Endothelial cell of umbilical vein (primary cell): ENCODE results near the gene LUZP4. TPM values are rescaled to one million over a fixed set of nuclear protein-coding genes. Genes with fewer than 3 reads are reported as not detected.

Experiments
- BruUV-seq: library from RNA; stranded (reverse); fragments of 400-500 nt; replicated peaks from 2 replicates; lab custom pipeline; 2021; lab: Mats Ljungman, UMichigan
- CTCF ChIA-PET: fragments of 300-600, 350-600 bp; sonication (Branson Sonifier 250); formaldehyde crosslinking; loops from one replicate; lab custom pipeline; 2021; ENCODE audit warnings: antibody characterized with exemption, inconsistent platforms; lab: Charles Lee
- POLR2A ChIA-PET: fragments of 300-600, 350-600 bp; sonication (Branson Sonifier 250); formaldehyde crosslinking; loops from one replicate; lab custom pipeline; 2021; ENCODE audit warnings: antibody characterized with exemption, inconsistent platforms; lab: Charles Lee
- DNase-seq: peaks from one replicate; pipeline ENCODE4 v3.0.0-alpha.2; 2011; ENCODE audit warnings: low read depth, low spot score
- FAIRE-seq: peaks from 2 replicates; lab custom pipeline; 2011; peaks lifted over from hg19 to GRCh38; lab: Jason Lieb, UNC
- H2AFZ ChIP-seq: 2 replicates; pipeline ENCODE4 v1.6.0; 2012; ENCODE audit warnings: low read depth, low read length, control low read depth, inconsistent platforms
- H3K27ac ChIP-seq: 2 replicates; pipeline ENCODE4 v1.5.1; 2011; ENCODE audit warnings: low read depth, mild to moderate bottlenecking, control low read depth, low read length, moderate library complexity; ENCODE audit not compliant: insufficient read depth
- H3K27me3 ChIP-seq, 2 experiments: 2 replicates each; pipeline versions ENCODE4 v1.6.0 to v1.6.1; 2011; ENCODE audit warnings: low read length in 2 of 2, mixed read lengths in 1 of 2; ENCODE audit not compliant: control insufficient read depth in 2 of 2, insufficient read depth in 2 of 2
- H3K36me3 ChIP-seq, 2 experiments: 2 replicates in 1 of 2; 3 replicates in 1 of 2; pipeline ENCODE4 v1.5.1; 2011; ENCODE audit warnings: low read length in 2 of 2, mild to moderate bottlenecking in 1 of 2, moderate library complexity in 1 of 2; ENCODE audit not compliant: control insufficient read depth in 2 of 2, insufficient read depth in 2 of 2; ENCODE audit errors: extremely low read depth in 1 of 2
- H3K4me1 ChIP-seq: 3 replicates; pipeline ENCODE4 v1.5.1; 2011; ENCODE audit warnings: mild to moderate bottlenecking, low read length; ENCODE audit not compliant: control insufficient read depth, insufficient read depth; ENCODE audit errors: extremely low read depth
- H3K4me2 ChIP-seq: 2 replicates; pipeline ENCODE4 v1.6.1; 2011; ENCODE audit warnings: low read length, control low read depth, mixed read lengths; ENCODE audit not compliant: insufficient read depth
- H3K4me3 ChIP-seq, 3 experiments: fragments of 200-600 bp in 1 of 3; sonication (generic), shearing (Covaris generic) in 1 of 3; replicated peaks in 1 of 3; 2 replicates each; pipeline ENCODE4 v1.5.1; 2011 to 2016; ENCODE audit warnings: control low read depth in 3 of 3, low read length in 3 of 3, mild to moderate bottlenecking in 2 of 3, inconsistent platforms in 1 of 3, low read depth in 1 of 3, moderate library complexity in 1 of 3; ENCODE audit not compliant: insufficient read depth in 1 of 3
- H3K79me2 ChIP-seq: 2 replicates; pipeline ENCODE4 v1.6.0; 2012; ENCODE audit warnings: low read length, inconsistent platforms; ENCODE audit not compliant: control insufficient read depth, insufficient read depth
- H3K9ac ChIP-seq: replicated peaks from 2 replicates; pipeline ENCODE3; 2011; ENCODE audit warnings: low read length, control low read depth; ENCODE audit not compliant: insufficient read depth; ENCODE audit errors: extremely low read depth
- H3K9me1 ChIP-seq: replicated peaks from 3 replicates; pipeline ENCODE4 v1.6.0; 2011; ENCODE audit warnings: mild to moderate bottlenecking, low read length; ENCODE audit not compliant: control insufficient read depth, insufficient read depth; ENCODE audit errors: extremely low read depth
- H3K9me3 ChIP-seq: replicated peaks from 2 replicates; pipeline ENCODE4 v1.5.1; 2012; ENCODE audit warnings: low read length, inconsistent platforms; ENCODE audit not compliant: control insufficient read depth, insufficient read depth
- H4K20me1 ChIP-seq: replicated peaks from 2 replicates; pipeline ENCODE3; 2011; ENCODE audit warnings: mild to moderate bottlenecking, low read length; ENCODE audit not compliant: control insufficient read depth, insufficient read depth; ENCODE audit errors: extremely low read depth
- EZH2 ChIP-seq: IDR thresholded peaks from 2 replicates; pipeline ENCODE4 v1.6.1; 2012; ENCODE audit warnings: borderline replicate concordance, low read depth, mild to moderate bottlenecking, moderate library complexity, low read length, inconsistent platforms; ENCODE audit not compliant: severe bottlenecking
- FOS ChIP-seq: IDR thresholded peaks from 2 replicates; pipeline ENCODE4 v1.6.1; 2011; ENCODE audit warnings: mild to moderate bottlenecking, low read length, moderate library complexity, borderline replicate concordance; ENCODE audit not compliant: insufficient read depth
- GATA2 ChIP-seq: IDR thresholded peaks from 2 replicates; pipeline ENCODE4 v1.7.0; 2011; ENCODE audit warnings: low read depth, mild to moderate bottlenecking, moderate library complexity, mixed read lengths, low read length; ENCODE audit not compliant: insufficient read length, insufficient read depth
- JUN ChIP-seq: IDR thresholded peaks from 2 replicates; pipeline ENCODE4 v1.6.1; 2011; ENCODE audit warnings: borderline replicate concordance, low read depth; ENCODE audit not compliant: insufficient read length, insufficient read depth
- MYC ChIP-seq: IDR thresholded peaks from one replicate; pipeline ENCODE4 v1.6.1; 2011; ENCODE audit warnings: mild to moderate bottlenecking, low read depth, low read length
- POLR2A ChIP-seq: IDR thresholded peaks from 2 replicates; pipeline ENCODE4 v1.6.1; 2012; ENCODE audit warnings: low read depth, mild to moderate bottlenecking, control low read depth, low read length
- POLR2AphosphoS5 ChIP-seq: IDR thresholded peaks from 2 replicates; pipeline ENCODE4 v1.6.1; 2012; ENCODE audit warnings: low read depth, mild to moderate bottlenecking, control low read depth, low read length, moderate library complexity; ENCODE audit not compliant: insufficient read depth
- dilution Hi-C: fragments of 300-500 bp; cut with MboI; formaldehyde crosslinking; loops from one replicate; pipeline ENCODE4 v1.15.0; 2019; ENCODE audit warnings: low sequenced_read_pairs; ENCODE audit not compliant: extremely low pct_ligation_motif_present
- intact Hi-C: fragments of 100-400 bp; cut with micrococcal nuclease; formaldehyde crosslinking; loops from one replicate; pipeline ENCODE4 v1.10.0; 2022
- polyA plus RNA-seq, 4 experiments: library from polyadenylated mRNA; depleted of rRNA in 3 of 4; stranded (reverse) in 3 of 4; unstranded in 1 of 4; fragments of >200 nt; gene quantifications; 2 replicates each; pipeline versions ENCODE4 v1.2.1 to v1.2.3, GENCODE V29; 2011 to 2012; ENCODE audit warnings: missing spikeins in 1 of 4
- total RNA-seq: library from RNA; stranded (reverse); gene quantifications from 2 replicates; pipeline ENCODE4 v1.2.3, GENCODE V29; 2021
- TF ChIP-seq, protein P1 (sequence below): IDR thresholded peaks from 2 replicates; pipeline ENCODE4 v1.6.1; 2011; ENCODE audit not compliant: insufficient read depth, insufficient read length
- TF ChIP-seq, protein P2 (sequence below), 2 donors: IDR thresholded peaks; 1 replicate in 1 of 2; 2 replicates in 1 of 2; pipeline ENCODE4 v1.5.1; 2011; ENCODE audit warnings: low read length in 2 of 2, mild to moderate bottlenecking in 2 of 2, moderate library complexity in 2 of 2, control low read depth in 1 of 2, inconsistent platforms in 1 of 2, low read depth in 1 of 2; ENCODE audit not compliant: insufficient read depth in 1 of 2; ENCODE audit errors: extremely low read depth in 1 of 2

Gene LUZP4
- total and polyA plus RNA-seq, 2 donors (not counting 3 experiments of a cell fraction or from before 2014, with no cell fraction given), result not detected

- FAIRE-seq, result peak; percentile 47
- Histone ChIP-seq H4K20me1 (no peaks in the 10 kb centered on the region), H3K9ac (no peak overlapping the region), H3K36me3 (no peaks in the 10 kb centered on the region), H3K9me1 (no peaks in the 10 kb centered on the region), H3K27ac (no peak overlapping the region), H3K4me2 (no peak overlapping the region), H3K79me2 (no peaks in the 10 kb centered on the region), H2AFZ (no peak overlapping the region), H3K4me1 (peaks cover 1% of the 10 kb centered on the region), H3K27me3 (no peaks in the 10 kb centered on the region), H3K9me3 (no peaks in the 10 kb centered on the region), H3K4me3 (no peak overlapping the region)
- BruUV-seq, result no TSS peak
- CTCF ChIA-PET, result no interaction called here
- TF ChIP-seq POLR2A (no peak), FOS (no peak), MYC (no peak), JUN (no peak), EZH2 (no peak), GATA2 (no peak), POLR2AphosphoS5 (no peak)
- TF ChIP-seq, protein P1, sequence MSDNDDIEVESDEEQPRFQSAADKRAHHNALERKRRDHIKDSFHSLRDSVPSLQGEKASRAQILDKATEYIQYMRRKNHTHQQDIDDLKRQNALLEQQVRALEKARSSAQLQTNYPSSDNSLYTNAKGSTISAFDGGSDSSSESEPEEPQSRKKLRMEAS, result no peak
- TF ChIP-seq, protein P2, sequence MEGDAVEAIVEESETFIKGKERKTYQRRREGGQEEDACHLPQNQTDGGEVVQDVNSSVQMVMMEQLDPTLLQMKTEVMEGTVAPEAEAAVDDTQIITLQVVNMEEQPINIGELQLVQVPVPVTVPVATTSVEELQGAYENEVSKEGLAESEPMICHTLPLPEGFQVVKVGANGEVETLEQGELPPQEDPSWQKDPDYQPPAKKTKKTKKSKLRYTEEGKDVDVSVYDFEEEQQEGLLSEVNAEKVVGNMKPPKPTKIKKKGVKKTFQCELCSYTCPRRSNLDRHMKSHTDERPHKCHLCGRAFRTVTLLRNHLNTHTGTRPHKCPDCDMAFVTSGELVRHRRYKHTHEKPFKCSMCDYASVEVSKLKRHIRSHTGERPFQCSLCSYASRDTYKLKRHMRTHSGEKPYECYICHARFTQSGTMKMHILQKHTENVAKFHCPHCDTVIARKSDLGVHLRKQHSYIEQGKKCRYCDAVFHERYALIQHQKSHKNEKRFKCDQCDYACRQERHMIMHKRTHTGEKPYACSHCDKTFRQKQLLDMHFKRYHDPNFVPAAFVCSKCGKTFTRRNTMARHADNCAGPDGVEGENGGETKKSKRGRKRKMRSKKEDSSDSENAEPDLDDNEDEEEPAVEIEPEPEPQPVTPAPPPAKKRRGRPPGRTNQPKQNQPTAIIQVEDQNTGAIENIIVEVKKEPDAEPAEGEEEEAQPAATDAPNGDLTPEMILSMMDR (IDR thresholded peaks at IDR 0.05; ENCODE audit: extremely low read depth in 1 of 2, insufficient read depth in 1 of 2, low read depth in 1 of 2, low read length in 2 of 2), result no peak
- dilution Hi-C loops, result no loop called here
- POLR2A ChIA-PET, result no interaction called here
- DNase-seq, result no peak
- intact Hi-C loops, result no loop called here
These were observed 50.0 kb downstream of the LUZP4 start for GRCh38 chrX:115339441-115340025.
